Measurements from ENCODE around the gene TRIM5. TPM values are rescaled to one million over a fixed set of nuclear protein-coding genes. Genes with fewer than 3 reads are reported as not detected.
"Not testable (repeated sequence)": the region's sequence is repeated elsewhere in the genome, so short reads cannot be mapped to it uniquely, and the experiment has no call there.

The TRIM5 gene, protein sequence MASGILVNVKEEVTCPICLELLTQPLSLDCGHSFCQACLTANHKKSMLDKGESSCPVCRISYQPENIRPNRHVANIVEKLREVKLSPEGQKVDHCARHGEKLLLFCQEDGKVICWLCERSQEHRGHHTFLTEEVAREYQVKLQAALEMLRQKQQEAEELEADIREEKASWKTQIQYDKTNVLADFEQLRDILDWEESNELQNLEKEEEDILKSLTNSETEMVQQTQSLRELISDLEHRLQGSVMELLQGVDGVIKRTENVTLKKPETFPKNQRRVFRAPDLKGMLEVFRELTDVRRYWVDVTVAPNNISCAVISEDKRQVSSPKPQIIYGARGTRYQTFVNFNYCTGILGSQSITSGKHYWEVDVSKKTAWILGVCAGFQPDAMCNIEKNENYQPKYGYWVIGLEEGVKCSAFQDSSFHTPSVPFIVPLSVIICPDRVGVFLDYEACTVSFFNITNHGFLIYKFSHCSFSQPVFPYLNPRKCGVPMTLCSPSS
- 1.1 TPM for polyA plus RNA-seq (2012; ENCODE audit: insufficient read depth, insufficient read length, low read depth)

DNA sequence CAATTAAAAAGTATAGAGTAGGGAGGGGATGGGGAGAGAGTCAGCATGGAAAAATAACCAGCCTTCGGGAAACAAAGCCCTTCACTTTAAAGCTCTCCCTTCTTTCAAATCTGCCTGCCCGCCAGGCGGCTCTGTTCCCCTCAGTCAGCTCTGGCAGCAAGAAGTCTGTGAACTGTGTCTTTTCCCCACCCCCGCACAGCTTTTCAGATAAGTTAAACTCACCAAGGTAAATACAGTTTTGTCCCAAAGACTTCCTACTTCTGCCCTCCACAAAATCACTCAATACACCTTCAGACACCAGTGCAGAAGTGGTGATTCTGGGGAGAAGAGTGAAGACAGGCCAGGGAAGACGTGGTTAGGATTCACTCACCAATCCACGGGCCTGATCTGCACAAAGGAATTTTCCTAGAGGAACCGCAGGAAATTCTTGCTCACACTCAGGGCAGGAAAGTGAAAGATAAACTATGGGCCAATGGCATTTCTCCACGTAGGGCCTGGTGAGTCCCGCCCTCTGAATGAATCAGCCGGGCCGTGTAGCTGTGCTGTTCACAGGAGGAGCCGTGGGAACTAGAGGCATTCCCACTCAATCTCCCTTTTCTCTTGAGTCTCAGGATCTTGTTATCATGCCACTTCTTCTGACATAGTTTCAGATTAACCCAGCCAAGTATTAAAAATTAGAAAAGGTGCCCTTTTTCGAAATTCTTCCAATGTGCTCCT, at the start of gene TRIM5:
Gene TRIM5 (minus strand): TSS at position 429 of the 717 bp plus-strand sequence. CDS start 4,897 bp downstream, outside the sequence.
- Histone ChIP-seq H3K4me3 (ENCODE audit: low read depth, low read length) (peak within 1 kb of the TSS; percentile 57), H3K4me1 (no peaks in the 10 kb centered on the region), H3K9me3 (no peaks in the 10 kb centered on the region), H3K27me3 (no peaks in the 10 kb centered on the region), H3K36me3 (no peaks in the 10 kb centered on the region)
- DNase-seq, result peak; percentile 51
- TF ChIP-seq, protein P1, sequence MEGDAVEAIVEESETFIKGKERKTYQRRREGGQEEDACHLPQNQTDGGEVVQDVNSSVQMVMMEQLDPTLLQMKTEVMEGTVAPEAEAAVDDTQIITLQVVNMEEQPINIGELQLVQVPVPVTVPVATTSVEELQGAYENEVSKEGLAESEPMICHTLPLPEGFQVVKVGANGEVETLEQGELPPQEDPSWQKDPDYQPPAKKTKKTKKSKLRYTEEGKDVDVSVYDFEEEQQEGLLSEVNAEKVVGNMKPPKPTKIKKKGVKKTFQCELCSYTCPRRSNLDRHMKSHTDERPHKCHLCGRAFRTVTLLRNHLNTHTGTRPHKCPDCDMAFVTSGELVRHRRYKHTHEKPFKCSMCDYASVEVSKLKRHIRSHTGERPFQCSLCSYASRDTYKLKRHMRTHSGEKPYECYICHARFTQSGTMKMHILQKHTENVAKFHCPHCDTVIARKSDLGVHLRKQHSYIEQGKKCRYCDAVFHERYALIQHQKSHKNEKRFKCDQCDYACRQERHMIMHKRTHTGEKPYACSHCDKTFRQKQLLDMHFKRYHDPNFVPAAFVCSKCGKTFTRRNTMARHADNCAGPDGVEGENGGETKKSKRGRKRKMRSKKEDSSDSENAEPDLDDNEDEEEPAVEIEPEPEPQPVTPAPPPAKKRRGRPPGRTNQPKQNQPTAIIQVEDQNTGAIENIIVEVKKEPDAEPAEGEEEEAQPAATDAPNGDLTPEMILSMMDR (IDR thresholded peaks at IDR 0.05; ENCODE audit: low read depth, low read length), result peak; percentile 40

DNA sequence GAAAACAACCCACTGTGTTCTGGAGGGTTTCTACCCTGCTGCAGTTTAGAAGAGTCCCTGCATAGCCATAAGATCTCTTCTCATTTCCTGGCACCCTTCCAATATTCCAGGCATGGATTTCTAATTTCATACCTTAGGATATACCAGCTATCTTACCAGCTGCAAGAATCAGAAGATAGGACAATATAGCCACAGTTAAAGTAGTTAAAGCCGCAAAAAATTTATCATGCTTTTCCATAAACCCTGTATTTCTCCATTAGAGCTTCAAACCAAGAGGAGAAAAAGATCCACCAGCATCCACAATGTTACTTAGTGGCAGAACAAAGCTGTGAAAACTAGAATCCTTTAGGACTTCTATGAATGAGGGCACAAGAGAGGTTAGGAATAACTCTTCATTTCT, 42.8 kb upstream of the TRIM5 start:
- no peak for DNase-seq
- Histone ChIP-seq H3K4me3 (ENCODE audit: low read depth, low read length) (no peak overlapping the region), H3K36me3 (no peaks in the 10 kb centered on the region), H3K4me1 (no peaks in the 10 kb centered on the region), H3K9me3 (no peaks in the 10 kb centered on the region), H3K27me3 (no peaks in the 10 kb centered on the region)
- TF ChIP-seq, protein P1 (IDR thresholded peaks at IDR 0.05; ENCODE audit: low read depth, low read length), result no peak

DNA sequence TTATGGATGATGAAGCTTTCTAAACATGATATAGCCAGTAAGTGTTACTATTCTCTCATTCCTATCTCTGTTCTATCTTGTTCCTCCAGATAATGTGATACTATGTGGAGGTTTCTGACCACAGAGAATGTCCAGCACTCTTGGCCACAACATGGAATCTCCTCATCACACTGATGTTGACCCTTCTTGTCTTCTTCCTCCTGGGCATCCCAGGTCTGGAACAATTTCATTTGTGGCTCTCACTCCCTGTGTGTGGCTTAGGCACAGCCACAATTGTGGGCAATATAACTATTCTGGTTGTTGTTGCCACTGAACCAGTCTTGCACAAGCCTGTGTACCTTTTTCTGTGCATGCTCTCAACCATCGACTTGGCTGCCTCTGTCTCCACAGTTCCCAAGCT, 41.5 kb upstream of the TRIM5 start:
- DNase-seq, result no peak
- no peaks in the 10 kb centered on the region for H3K36me3 ChIP-seq
- H3K27me3 ChIP-seq, result no peaks in the 10 kb centered on the region
- no peaks in the 10 kb centered on the region for H3K9me3 ChIP-seq
- no peaks in the 10 kb centered on the region for H3K4me1 ChIP-seq
- TF ChIP-seq, protein P1 (IDR thresholded peaks at IDR 0.05; ENCODE audit: low read depth, low read length), result no peak
- H3K4me3 ChIP-seq (ENCODE audit: low read depth, low read length), result no peak overlapping the region

DNA sequence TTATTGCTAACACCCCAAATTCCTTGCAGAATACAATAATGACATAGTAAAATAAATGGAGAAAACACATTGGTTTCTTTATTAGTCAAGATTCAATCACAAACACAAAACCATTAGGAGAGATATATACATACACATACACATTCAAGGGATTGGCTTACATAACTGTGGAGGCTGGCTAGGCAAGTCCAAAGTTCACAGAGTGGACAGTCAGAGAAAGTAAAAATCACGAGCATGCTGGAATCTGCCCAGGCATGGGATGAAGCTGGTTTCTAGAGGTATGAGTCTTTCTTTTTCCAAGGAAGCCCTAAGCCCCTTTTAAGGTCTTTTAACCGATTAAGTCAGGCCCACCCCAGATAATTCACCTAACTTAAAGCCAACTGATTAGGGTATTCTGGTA, 37.7 kb upstream of the TRIM5 start:
- no peaks in the 10 kb centered on the region for H3K27me3 ChIP-seq
- no peaks in the 10 kb centered on the region for H3K4me1 ChIP-seq
- no peaks in the 10 kb centered on the region for H3K9me3 ChIP-seq
- H3K4me3 ChIP-seq (ENCODE audit: low read depth, low read length), result no peak overlapping the region
- H3K36me3 ChIP-seq, result no peaks in the 10 kb centered on the region
- no peak for DNase-seq
- TF ChIP-seq, protein P1 (IDR thresholded peaks at IDR 0.05; ENCODE audit: low read depth, low read length), result no peak

DNA sequence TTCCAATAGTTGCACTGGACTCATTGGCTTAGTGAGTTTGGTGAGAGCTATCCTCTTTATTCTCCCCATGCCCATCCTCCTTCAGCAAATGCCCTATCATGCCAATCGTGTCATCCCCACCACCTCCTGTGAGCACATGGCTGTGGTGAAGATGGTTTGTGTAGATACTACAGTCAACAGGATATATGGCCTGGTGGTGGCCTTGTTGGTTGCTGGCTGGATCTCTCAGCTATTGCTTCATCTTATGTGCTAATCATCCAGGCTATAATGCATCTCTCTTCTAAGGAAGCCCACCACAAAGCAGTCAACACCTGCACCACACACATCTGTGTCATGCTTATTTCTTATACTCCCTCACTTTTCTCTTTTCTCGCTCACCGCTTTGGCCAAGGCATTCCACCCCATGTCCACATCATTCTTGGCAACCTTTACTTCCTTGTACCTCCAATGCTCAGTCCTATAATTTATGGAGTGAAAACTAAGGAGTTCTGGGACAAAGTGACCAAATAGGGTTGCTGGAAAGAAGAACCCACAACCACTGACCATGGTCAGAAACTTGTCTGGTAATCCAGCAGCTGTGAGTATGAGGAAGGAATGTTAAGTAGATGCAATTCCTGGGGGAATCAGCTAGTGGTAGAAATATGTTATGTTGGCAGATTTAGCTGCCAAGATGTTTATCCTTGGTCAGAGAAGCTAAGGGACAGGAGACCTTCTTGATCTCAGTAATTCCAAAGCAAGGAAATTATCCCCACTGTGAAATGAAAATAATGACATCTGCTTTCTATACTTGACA, 35.0 kb upstream of the TRIM5 start:
- H3K27me3 ChIP-seq, result no peaks in the 10 kb centered on the region
- H3K36me3 ChIP-seq, result no peaks in the 10 kb centered on the region
- no peaks in the 10 kb centered on the region for H3K9me3 ChIP-seq
- H3K4me3 ChIP-seq (ENCODE audit: low read depth, low read length), result no peak overlapping the region
- DNase-seq, result no peak
- H3K4me1 ChIP-seq, result no peaks in the 10 kb centered on the region
- TF ChIP-seq, protein P1 (IDR thresholded peaks at IDR 0.05; ENCODE audit: low read depth, low read length), result no peak

DNA sequence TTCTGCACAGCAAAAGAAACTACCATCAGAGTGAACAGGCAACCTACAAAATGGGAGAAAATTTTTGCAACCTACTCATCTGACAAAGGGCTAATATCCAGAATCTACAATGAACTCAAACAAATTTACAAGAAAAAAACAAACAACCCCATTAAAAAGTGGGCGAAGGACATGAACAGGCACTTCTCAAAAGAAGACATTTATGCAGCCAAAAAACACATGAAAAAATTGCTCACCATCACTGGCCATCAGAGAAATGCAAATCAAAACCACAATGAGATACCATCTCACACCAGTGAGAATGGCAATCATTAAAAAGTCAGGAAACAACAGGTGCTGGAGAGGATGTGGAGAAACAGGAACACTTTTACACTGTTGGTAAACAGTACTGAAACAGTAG, 31.6 kb upstream of the TRIM5 start:
- H3K9me3 ChIP-seq; DNase-seq; H3K36me3 ChIP-seq; H3K4me1 ChIP-seq; H3K27me3 ChIP-seq; H3K4me3 ChIP-seq (ENCODE audit: low read depth, low read length): not testable (repeated sequence)

Data from BE2C (cell line).